Erythroblast (primary cell): Measurements from ENCODE around the gene BIN1.

Experiments used
- GATA1 ChIP-seq: IDR thresholded peaks from 2 replicates; pipeline ENCODE4 v1.6.1; 2011; ENCODE audit warnings: low read depth, mild to moderate bottlenecking, control low read depth, low read length, moderate library complexity
- POLR2A ChIP-seq: IDR thresholded peaks from 2 replicates; pipeline ENCODE4 v1.6.1; 2011; ENCODE audit warnings: mild to moderate bottlenecking, low read length

GRCh38 chr2:127008265-127009015, 98.5 kb downstream of the BIN1 start:
- TF ChIP-seq POLR2A (no peak), GATA1 (no peak)
